HepG2 (cell line): ENCODE measurements around the gene MEF2B. TPM values are rescaled to one million over a fixed set of nuclear protein-coding genes. Genes with fewer than 3 reads are reported as not detected.

ENCODE experiments used
- ATAC-seq: fragments of 200-7000 bp; cut with Tn5 transposase; 3 replicates; pipeline ENCODE4 v1.9.1; 2020; ENCODE audit warnings: mild to moderate bottlenecking, moderate library complexity
- BruUV-seq: library from RNA; stranded (reverse); fragments of 400-500 nt; replicated peaks from 2 replicates; lab custom pipeline; 2021; lab: Mats Ljungman, UMichigan
- CTCF ChIA-PET: fragments of 300-600 bp; formaldehyde crosslinking; extraction: SDS; loops from one replicate; lab custom pipeline; 2021; ENCODE audit warnings: low total read pairs, inconsistent platforms, low intra/inter-chr PET ratio; lab: Yijun Ruan, JAX
- POLR2A ChIA-PET: fragments of 350-600 bp; sonication (Branson Sonifier 250); formaldehyde crosslinking; loops from one replicate; lab custom pipeline; 2020; ENCODE audit warnings: antibody characterized with exemption, inconsistent platforms; lab: Yijun Ruan, JAX
- DNase-seq: peaks from one replicate; pipeline ENCODE4 v3.0.0-alpha.2; 2015; ENCODE audit warnings: low spot score
- FAIRE-seq: peaks from 3 replicates; lab custom pipeline; 2011; peaks lifted over from hg19 to GRCh38; lab: Jason Lieb, UNC
- H2AFZ ChIP-seq: one replicate; pipeline ENCODE4 v1.6.1; 2011; ENCODE audit warnings: low read length, inconsistent platforms
- H3K27ac ChIP-seq: fragments of 300-600 bp; 3 replicates; pipeline ENCODE4 v1.8.0; 2011; ENCODE audit warnings: mixed run types, mild to moderate bottlenecking, mixed read lengths, low read length, inconsistent platforms; ENCODE audit not compliant: insufficient read depth; ENCODE audit errors: extremely low read length
- H3K27me3 ChIP-seq, 2 experiments: fragments of 200-600 bp in 1 of 2; 2 replicates in 1 of 2; 3 replicates in 1 of 2; pipeline versions ENCODE4 v1.6.0 to v1.8.0; 2011; ENCODE audit warnings: low read length in 2 of 2, mild to moderate bottlenecking in 2 of 2, moderate library complexity in 2 of 2, inconsistent platforms in 1 of 2; ENCODE audit not compliant: insufficient read depth in 2 of 2, control insufficient read depth in 1 of 2
- H3K36me3 ChIP-seq, 2 experiments: fragments of 200-600 bp in 1 of 2; replicated peaks in 1 of 2; 2 replicates in 1 of 2; 3 replicates in 1 of 2; pipeline versions ENCODE4 v1.5.1 to v1.8.0; 2011; ENCODE audit warnings: low read length in 2 of 2, inconsistent platforms in 1 of 2; ENCODE audit not compliant: insufficient read depth in 2 of 2, control insufficient read depth in 1 of 2
- H3K4me1 ChIP-seq: 2 replicates; pipeline ENCODE4 v1.5.1; 2012; ENCODE audit warnings: low read length, inconsistent platforms; ENCODE audit not compliant: insufficient read depth
- H3K4me2 ChIP-seq: 2 replicates; pipeline ENCODE4 v1.6.0; 2011; ENCODE audit warnings: low read depth, low read length, inconsistent platforms
- H3K4me3 ChIP-seq, 3 experiments: fragments of 200-600 bp in 1 of 3; sonication (generic), shearing (Covaris generic) in 1 of 3; replicated peaks in 1 of 3; 2 replicates each; pipeline ENCODE4 v1.5.1; 2011 to 2016; ENCODE audit warnings: low read length in 3 of 3, inconsistent platforms in 2 of 3, low read depth in 2 of 3, mild to moderate bottlenecking in 2 of 3, control low read depth in 1 of 3, mixed read lengths in 1 of 3; ENCODE audit not compliant: insufficient read depth in 1 of 3
- H3K79me2 ChIP-seq: one replicate; pipeline ENCODE4 v1.6.1; 2011; ENCODE audit warnings: low read length, inconsistent platforms; ENCODE audit not compliant: insufficient read depth
- H3K9ac ChIP-seq: 2 replicates; pipeline ENCODE4 v1.6.0; 2011; ENCODE audit warnings: mild to moderate bottlenecking, low read depth, low read length, inconsistent platforms; ENCODE audit not compliant: insufficient read depth
- H3K9me3 ChIP-seq: 2 replicates; pipeline ENCODE4 v1.5.1; 2012; ENCODE audit warnings: mild to moderate bottlenecking, low read length
- H4K20me1 ChIP-seq: 2 replicates; pipeline ENCODE4 v1.6.0; 2011; ENCODE audit warnings: inconsistent platforms, mild to moderate bottlenecking, low read length, moderate library complexity; ENCODE audit not compliant: insufficient read depth
- MIER2 ChIP-seq: IDR thresholded peaks from 2 replicates; pipeline ENCODE4 v1.6.1; 2016; ENCODE audit warnings: missing biosample characterization, missing genetic modification reagents
- SAP130 ChIP-seq: IDR thresholded peaks from 2 replicates; pipeline ENCODE4 v1.6.1; 2016; ENCODE audit warnings: low read depth
- ZBTB3 ChIP-seq: sonication (generic); formaldehyde crosslinking; IDR thresholded peaks from 2 replicates; pipeline ENCODE4 v1.4.0; 2020; ENCODE audit warnings: low read depth, mild to moderate bottlenecking, moderate library complexity, missing genetic modification reagents, borderline replicate concordance
- ZNF232 ChIP-seq: sonication (generic); formaldehyde crosslinking; IDR thresholded peaks from 2 replicates; pipeline ENCODE4 v1.4.0; 2020; ENCODE audit warnings: missing genetic modification reagents, borderline replicate concordance
- ZNF451 ChIP-seq: sonication (generic); formaldehyde crosslinking; IDR thresholded peaks from 2 replicates; pipeline ENCODE4 v1.5.0; 2020; ENCODE audit warnings: mild to moderate bottlenecking, missing genetic modification reagents
- ZNF619 ChIP-seq: sonication (generic); formaldehyde crosslinking; IDR thresholded peaks from 2 replicates; pipeline ENCODE4 v1.4.0; 2020; ENCODE audit warnings: mild to moderate bottlenecking, missing genetic modification reagents
- ZNF672 ChIP-seq: sonication (generic); formaldehyde crosslinking; IDR thresholded peaks from 2 replicates; pipeline ENCODE4 v1.8.1; 2022; ENCODE audit warnings: missing genetic modification reagents
- ZNF782 ChIP-seq: sonication (generic); formaldehyde crosslinking; IDR thresholded peaks from 2 replicates; pipeline ENCODE4 v1.4.0; 2020; ENCODE audit warnings: missing genetic modification reagents, mild to moderate bottlenecking, borderline replicate concordance
- WGBS: methylation state at CpG from one replicate; pipeline ENCODE4 v1.1.6; 2017; ENCODE audit warnings: low lambda C conversion rate; 5-methylcytosine and 5-hydroxymethylcytosine counted together
- in situ Hi-C: cut with HindIII; loops from 2 replicates; pipeline ENCODE4 v1.10.0; 2017; ENCODE audit warnings: low pct_unique_long_range_greater_than_20kb; ENCODE audit not compliant: extremely low pct_ligation_motif_present
- intact Hi-C: fragments of 100-400 bp; cut with micrococcal nuclease; formaldehyde crosslinking; loops from one replicate; pipeline ENCODE4 v1.10.0; 2022; ENCODE audit not compliant: unreplicated experiment
- polyA plus RNA-seq, 8 experiments: library from polyadenylated mRNA; depleted of rRNA in 3 of 8; stranded (reverse) in 7 of 8; unstranded in 1 of 8; fragments of >200 nt; fragmentation: Illumina TruSeq in 4 of 8; extraction: Trizol in 4 of 8; gene quantifications; 2 replicates each; pipeline versions ENCODE4 v1.2.1 to v1.2.3, GENCODE V29; 2011 to 2016; ENCODE audit warnings: low read depth in 4 of 8, missing spikeins in 1 of 8, mixed read lengths in 1 of 8; ENCODE audit not compliant: insufficient read depth in 1 of 8
- total RNA-seq, 5 experiments: library from RNA; depleted of rRNA; stranded (reverse); fragments of >200 nt; fragmentation: Illumina TruSeq; extraction: Trizol; gene quantifications; 2 replicates each; pipeline ENCODE4 v1.2.3, GENCODE V29; 2016; ENCODE audit warnings: low read depth in 1 of 5
- TF ChIP-seq, protein P1 (sequence below): sonication (generic); formaldehyde crosslinking; IDR thresholded peaks from 2 replicates; pipeline ENCODE4 v1.5.1; 2020; ENCODE audit warnings: mild to moderate bottlenecking, missing genetic modification reagents
- TF ChIP-seq, protein P2 (sequence below): sonication (generic); formaldehyde crosslinking; conservative IDR thresholded peaks from 2 replicates; pipeline ENCODE4 v1.4.0; 2020; ENCODE audit warnings: missing genetic modification reagents
- TF ChIP-seq, protein P3 (sequence below): sonication (generic); formaldehyde crosslinking; IDR thresholded peaks from 2 replicates; pipeline ENCODE4 v1.4.0; 2020; ENCODE audit warnings: missing genetic modification reagents, borderline replicate concordance
- TF ChIP-seq, protein P4 (sequence below): sonication (generic); formaldehyde crosslinking; conservative IDR thresholded peaks from 2 replicates; pipeline ENCODE4 v1.4.0; 2020; ENCODE audit warnings: missing genetic modification reagents

The MEF2B gene
- total and polyA plus RNA-seq, 2 of the 13 experiments (the other 11 are each of a cell fraction or from before 2014, with no cell fraction given), result 1.2 to 1.7 TPM

DNA sequence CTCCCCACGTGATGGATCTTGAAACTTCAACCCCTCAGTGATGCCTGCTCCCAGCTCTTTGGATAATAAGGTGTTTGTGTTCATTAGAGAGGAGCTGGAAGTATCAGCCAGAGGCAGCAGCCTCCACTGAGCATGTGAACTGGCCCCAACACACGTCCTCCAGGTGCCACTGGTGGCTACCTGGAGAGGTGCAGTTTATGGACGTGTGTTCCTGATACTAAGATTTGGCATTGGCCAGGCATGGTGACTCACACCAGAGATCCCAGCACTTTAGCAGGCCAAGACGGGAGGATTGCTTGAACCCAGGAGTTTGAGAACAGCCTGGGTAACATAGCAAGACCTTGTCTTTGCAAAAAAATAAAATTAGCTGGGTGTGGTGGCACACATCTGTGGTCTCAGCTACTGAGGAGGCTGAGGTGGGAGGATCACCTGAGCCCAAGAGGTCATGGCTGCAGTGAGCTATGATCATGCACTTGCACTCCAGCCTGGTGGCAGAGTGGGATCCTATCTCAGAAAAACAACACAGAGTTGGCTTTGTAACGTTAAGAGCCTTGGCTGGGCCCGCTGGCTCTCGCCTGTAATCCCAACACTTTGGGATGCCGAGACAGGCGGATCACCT is 71.9 kb downstream of the MEF2B start:
- FAIRE-seq (no peak), ATAC-seq (peak; percentile 4), DNase-seq (peak; percentile 23)
- Histone ChIP-seq H2AFZ (no peak overlapping the region), H3K4me3 (peak overlapping the region in 1 of 3 experiments; percentile 61; a peak in 3 of 6 replicates), H3K4me2 (peak overlapping the region; percentile 83), H3K27ac (peak overlapping the region; percentile 99), H3K9me3 (no peaks in the 10 kb centered on the region), H3K9ac (peak overlapping the region; percentile 85), H3K4me1 (peaks cover 96% of the 10 kb centered on the region), H4K20me1 (no peaks in the 10 kb centered on the region), H3K79me2 (no peaks in the 10 kb centered on the region), H3K27me3 (no peaks in the 10 kb centered on the region), H3K36me3 (no peaks in the 10 kb centered on the region)
- in situ Hi-C loops (no loop called here), intact Hi-C loops (loop anchor here (2.0 to 5.0 kb wide), 2 partner anchors 15 to 39 kb away; partner anchors contain the start of gene TMEM161A)
- BruUV-seq, result TSS peak; percentile 74
- CTCF ChIA-PET, result no interaction called here
- 18% methylated on average over 4 of the region's 9 CpGs for WGBS
- POLR2A ChIA-PET, result interaction anchor here (1.1 to 2.1 kb wide), 3 partner anchors 10 to 36 kb away, joined by 3 to 43 read pairs (median 6); partner anchors contain the start of gene SLC25A42
- TF ChIP-seq, protein P1, sequence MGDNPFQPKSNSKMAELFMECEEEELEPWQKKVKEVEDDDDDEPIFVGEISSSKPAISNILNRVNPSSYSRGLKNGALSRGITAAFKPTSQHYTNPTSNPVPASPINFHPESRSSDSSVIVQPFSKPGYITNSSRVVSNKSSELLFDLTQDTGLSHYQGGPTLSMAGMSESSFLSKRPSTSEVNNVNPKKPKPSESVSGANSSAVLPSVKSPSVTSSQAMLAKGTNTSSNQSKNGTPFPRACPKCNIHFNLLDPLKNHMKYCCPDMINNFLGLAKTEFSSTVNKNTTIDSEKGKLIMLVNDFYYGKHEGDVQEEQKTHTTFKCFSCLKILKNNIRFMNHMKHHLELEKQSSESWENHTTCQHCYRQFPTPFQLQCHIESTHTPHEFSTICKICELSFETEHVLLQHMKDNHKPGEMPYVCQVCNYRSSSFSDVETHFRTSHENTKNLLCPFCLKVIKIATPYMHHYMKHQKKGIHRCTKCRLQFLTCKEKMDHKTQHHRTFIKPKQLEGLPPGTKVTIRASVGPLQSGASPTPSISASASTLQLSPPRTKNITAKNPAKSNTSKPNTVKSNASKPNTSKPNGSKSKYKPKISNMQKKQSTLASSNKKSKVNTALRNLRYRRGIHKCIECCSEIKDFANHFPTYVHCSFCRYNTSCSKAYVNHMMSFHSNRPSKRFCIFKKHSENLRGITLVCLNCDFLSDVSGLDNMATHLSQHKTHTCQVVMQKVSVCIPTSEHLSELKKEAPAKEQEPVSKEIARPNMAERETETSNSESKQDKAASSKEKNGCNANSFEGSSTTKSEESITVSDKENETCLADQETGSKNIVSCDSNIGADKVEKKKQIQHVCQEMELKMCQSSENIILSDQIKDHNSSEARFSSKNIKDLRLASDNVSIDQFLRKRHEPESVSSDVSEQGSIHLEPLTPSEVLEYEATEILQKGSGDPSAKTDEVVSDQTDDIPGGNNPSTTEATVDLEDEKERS (CRISPR knock-in tag), result peak; percentile 39; the same call in 1 of the 2 replicates
- TF ChIP-seq, protein P2, sequence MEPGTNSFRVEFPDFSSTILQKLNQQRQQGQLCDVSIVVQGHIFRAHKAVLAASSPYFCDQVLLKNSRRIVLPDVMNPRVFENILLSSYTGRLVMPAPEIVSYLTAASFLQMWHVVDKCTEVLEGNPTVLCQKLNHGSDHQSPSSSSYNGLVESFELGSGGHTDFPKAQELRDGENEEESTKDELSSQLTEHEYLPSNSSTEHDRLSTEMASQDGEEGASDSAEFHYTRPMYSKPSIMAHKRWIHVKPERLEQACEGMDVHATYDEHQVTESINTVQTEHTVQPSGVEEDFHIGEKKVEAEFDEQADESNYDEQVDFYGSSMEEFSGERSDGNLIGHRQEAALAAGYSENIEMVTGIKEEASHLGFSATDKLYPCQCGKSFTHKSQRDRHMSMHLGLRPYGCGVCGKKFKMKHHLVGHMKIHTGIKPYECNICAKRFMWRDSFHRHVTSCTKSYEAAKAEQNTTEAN, result no peak
- TF ChIP-seq ZNF782 (CRISPR knock-in tag) (no peak), MIER2 (CRISPR knock-in tag) (no peak), ZNF619 (no peak), ZBTB3 (CRISPR knock-in tag) (0 out of 2 replicates have a peak, but pooled peaks have one; percentile 2), ZNF672 (CRISPR knock-in tag) (no peak), SAP130 (CRISPR knock-in tag) (no peak), ZNF232 (CRISPR knock-in tag) (no peak), ZNF451 (CRISPR knock-in tag) (0 out of 2 replicates have a peak, but pooled peaks have one; percentile 11)
- TF ChIP-seq, protein P3, sequence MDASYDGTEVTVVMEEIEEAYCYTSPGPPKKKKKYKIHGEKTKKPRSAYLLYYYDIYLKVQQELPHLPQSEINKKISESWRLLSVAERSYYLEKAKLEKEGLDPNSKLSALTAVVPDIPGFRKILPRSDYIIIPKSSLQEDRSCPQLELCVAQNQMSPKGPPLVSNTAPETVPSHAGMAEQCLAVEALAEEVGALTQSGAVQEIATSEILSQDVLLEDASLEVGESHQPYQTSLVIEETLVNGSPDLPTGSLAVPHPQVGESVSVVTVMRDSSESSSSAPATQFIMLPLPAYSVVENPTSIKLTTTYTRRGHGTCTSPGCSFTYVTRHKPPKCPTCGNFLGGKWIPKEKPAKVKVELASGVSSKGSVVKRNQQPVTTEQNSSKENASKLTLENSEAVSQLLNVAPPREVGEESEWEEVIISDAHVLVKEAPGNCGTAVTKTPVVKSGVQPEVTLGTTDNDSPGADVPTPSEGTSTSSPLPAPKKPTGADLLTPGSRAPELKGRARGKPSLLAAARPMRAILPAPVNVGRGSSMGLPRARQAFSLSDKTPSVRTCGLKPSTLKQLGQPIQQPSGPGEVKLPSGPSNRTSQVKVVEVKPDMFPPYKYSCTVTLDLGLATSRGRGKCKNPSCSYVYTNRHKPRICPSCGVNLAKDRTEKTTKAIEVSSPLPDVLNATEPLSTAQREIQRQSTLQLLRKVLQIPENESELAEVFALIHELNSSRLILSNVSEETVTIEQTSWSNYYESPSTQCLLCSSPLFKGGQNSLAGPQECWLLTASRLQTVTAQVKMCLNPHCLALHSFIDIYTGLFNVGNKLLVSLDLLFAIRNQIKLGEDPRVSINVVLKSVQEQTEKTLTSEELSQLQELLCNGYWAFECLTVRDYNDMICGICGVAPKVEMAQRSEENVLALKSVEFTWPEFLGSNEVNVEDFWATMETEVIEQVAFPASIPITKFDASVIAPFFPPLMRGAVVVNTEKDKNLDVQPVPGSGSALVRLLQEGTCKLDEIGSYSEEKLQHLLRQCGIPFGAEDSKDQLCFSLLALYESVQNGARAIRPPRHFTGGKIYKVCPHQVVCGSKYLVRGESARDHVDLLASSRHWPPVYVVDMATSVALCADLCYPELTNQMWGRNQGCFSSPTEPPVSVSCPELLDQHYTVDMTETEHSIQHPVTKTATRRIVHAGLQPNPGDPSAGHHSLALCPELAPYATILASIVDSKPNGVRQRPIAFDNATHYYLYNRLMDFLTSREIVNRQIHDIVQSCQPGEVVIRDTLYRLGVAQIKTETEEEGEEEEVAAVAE (CRISPR knock-in tag), result no peak
- TF ChIP-seq, protein P4, sequence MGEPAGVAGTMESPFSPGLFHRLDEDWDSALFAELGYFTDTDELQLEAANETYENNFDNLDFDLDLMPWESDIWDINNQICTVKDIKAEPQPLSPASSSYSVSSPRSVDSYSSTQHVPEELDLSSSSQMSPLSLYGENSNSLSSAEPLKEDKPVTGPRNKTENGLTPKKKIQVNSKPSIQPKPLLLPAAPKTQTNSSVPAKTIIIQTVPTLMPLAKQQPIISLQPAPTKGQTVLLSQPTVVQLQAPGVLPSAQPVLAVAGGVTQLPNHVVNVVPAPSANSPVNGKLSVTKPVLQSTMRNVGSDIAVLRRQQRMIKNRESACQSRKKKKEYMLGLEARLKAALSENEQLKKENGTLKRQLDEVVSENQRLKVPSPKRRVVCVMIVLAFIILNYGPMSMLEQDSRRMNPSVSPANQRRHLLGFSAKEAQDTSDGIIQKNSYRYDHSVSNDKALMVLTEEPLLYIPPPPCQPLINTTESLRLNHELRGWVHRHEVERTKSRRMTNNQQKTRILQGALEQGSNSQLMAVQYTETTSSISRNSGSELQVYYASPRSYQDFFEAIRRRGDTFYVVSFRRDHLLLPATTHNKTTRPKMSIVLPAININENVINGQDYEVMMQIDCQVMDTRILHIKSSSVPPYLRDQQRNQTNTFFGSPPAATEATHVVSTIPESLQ (CRISPR knock-in tag), result no peak
